ENCODE data around the gene C1QB.

Gene C1QB

DNA sequence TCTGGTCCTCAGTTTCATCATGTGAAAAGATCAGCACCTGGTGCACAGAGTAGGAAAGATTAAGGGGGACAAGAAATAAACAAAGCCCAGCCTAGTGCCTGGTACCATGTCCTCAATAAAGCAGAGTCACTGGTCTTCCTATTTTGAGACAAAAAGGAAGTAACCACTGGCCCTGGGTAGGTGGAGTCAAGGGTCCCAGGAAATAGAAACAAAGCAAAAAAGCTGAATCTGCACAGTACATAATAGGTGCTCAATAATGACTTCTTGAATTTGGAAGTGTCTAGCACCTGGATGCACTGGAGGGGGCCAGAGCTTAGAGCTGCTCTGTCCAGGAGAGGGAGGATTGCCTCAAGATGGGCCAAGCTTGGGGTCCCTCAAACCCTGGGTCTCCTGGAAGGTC lies 55.7 kb downstream of the C1QB start:
- TF ChIP-seq, protein P1, sequence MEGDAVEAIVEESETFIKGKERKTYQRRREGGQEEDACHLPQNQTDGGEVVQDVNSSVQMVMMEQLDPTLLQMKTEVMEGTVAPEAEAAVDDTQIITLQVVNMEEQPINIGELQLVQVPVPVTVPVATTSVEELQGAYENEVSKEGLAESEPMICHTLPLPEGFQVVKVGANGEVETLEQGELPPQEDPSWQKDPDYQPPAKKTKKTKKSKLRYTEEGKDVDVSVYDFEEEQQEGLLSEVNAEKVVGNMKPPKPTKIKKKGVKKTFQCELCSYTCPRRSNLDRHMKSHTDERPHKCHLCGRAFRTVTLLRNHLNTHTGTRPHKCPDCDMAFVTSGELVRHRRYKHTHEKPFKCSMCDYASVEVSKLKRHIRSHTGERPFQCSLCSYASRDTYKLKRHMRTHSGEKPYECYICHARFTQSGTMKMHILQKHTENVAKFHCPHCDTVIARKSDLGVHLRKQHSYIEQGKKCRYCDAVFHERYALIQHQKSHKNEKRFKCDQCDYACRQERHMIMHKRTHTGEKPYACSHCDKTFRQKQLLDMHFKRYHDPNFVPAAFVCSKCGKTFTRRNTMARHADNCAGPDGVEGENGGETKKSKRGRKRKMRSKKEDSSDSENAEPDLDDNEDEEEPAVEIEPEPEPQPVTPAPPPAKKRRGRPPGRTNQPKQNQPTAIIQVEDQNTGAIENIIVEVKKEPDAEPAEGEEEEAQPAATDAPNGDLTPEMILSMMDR (IDR thresholded peaks at IDR 0.05; ENCODE audit: low read depth, low read length, missing control alignments): no peak
- H3K4me3 ChIP-seq (ENCODE audit: low read depth, low read length): no peak overlapping the region
- in situ Hi-C loops (cut with HindIII; ENCODE audit: low sequenced_read_pairs): loop anchor here (5.0 to 25.0 kb wide), 2 partner anchors 49 to 179 kb away; no protein-coding TSS in a partner anchor
- DNase-seq (ENCODE audit: low read depth): no peak

DNA sequence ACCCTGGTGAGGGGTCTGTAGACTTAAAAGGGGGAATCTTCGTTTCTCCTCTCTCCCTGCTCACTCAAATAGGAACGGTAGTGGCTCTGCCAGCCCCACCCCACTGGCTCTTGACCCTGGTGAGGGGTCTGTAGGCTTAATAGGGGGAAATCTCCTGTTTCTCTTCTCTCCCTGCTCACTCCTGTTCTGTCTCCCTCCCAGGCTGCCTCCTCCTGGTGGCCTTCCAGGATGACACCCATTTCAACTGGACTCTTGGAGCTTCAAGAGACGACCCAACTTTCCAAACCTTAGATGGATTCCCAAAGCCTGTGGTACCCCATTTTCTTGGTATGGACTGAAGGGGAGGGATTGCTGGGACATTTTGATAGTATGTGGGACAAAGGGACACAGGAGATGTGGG lies 56.2 kb downstream of the C1QB start:
- DNase-seq (ENCODE audit: low read depth): no peak
- in situ Hi-C loops (cut with HindIII; ENCODE audit: low sequenced_read_pairs): loop anchor here (5.0 to 25.0 kb wide), 2 partner anchors 48 to 178 kb away; no protein-coding TSS in a partner anchor
- H3K4me3 ChIP-seq (ENCODE audit: low read depth, low read length): no peak overlapping the region
- TF ChIP-seq, protein P1 (IDR thresholded peaks at IDR 0.05; ENCODE audit: low read depth, low read length, missing control alignments): peak; percentile 9

DNA sequence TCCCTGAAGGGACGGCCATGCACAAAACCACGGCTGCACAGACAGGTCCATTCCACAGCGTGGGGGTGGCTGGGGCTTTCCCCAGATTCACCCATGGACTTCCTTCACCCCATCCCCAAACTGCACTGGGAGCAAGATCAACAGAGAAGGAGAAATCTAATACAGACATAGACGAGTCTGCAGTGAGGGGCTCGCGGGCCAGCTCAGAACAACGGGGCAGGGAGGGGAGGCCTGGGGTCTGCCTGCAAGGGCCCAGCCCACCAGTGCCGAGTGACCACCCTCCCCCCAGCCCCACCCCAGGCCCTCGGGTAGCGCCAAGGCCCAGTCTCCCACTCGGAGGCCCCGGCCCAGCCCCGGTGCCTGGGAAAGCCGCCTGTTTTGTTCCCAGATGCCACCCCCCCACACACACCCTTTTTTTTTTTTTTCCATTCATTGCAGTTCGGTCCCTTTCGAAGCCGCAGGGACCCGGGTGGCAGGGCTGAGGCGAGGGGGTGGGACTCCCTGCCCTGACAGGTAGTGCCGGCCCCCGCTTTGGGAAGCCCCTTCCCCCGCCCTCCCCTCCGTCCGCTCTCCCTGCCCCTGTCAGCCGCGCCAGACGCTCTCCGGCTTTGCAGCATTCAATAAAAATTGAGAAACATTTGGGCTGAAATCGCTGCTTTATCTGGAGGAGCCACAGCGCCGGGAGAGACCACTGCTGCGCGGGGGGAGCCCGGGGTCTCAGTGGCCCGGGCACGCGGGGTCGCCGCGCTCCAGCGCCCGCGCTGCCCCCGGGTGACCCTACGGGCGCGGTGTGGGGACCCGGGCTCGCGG lies 57.1 kb downstream of the C1QB start:
- in situ Hi-C loops (cut with HindIII; ENCODE audit: low sequenced_read_pairs): loop anchor here (5.0 to 25.0 kb wide), 2 partner anchors 47 to 177 kb away; no protein-coding TSS in a partner anchor
- peak overlapping the region; percentile 55 for H3K4me3 ChIP-seq (ENCODE audit: low read depth, low read length)

DNA sequence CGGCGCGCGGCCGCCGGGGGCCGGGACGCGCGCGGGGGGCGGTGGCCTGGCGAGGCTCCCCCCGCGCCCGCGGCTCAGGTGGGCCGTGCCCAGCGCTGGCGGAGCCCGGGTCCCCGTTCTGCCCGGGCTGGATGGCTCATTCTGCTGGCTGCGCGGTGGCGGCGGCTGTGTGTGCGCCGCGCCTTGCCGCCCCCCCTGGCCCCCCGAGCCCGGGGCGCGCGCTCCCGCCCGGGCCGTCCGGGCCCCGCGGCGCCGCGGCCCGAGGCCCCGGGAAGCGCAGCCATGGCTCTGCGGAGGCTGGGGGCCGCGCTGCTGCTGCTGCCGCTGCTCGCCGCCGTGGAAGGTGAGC lies 57.6 kb downstream of the C1QB start, which contains the start of gene EPHB2:
Gene EPHB2, plus strand, starts transcription at position 139 of the 349 bp plus-strand sequence. Its CDS starts 144 bp downstream, at position 283.
- no peak for DNase-seq (ENCODE audit: low read depth)
- peak within 1 kb of the TSS; percentile 55 for H3K4me3 ChIP-seq (ENCODE audit: low read depth, low read length)
- in situ Hi-C loops (cut with HindIII; ENCODE audit: low sequenced_read_pairs): loop anchor here (25.0 kb wide), 1 partner anchor 177 kb away; no protein-coding TSS in a partner anchor
- TF ChIP-seq, protein P1 (IDR thresholded peaks at IDR 0.05; ENCODE audit: low read depth, low read length, missing control alignments): no peak

More for the DNA sequence above, 57.1 kb downstream of the C1QB start:
- TF ChIP-seq, protein P1 (IDR thresholded peaks at IDR 0.05; ENCODE audit: low read depth, low read length, missing control alignments): no peak
- DNase-seq (ENCODE audit: low read depth): peak; percentile 26

DNA sequence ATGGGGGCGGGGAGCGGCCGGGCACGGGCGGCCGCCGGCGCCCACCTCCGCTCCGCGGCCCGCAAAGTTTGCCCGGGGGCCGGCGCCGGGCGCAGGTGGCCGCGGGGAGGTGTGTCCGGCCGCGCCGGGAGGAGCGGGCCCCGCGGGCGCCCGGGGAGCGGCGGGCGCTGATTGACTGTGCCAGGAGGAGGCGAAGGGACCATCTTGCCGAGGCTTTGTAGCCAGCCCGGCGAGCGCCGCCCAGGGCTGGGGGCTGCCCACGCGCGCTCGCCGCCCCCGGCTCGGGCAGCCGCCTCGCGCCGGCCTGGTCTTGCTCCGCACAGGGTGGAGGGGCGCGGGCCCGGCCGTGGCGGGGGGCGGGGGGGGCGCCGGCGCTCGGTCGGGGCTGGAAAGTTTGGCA lies 58.0 kb downstream of the C1QB start:
- DNase-seq (ENCODE audit: low read depth): no peak
- TF ChIP-seq, protein P1 (IDR thresholded peaks at IDR 0.05; ENCODE audit: low read depth, low read length, missing control alignments): no peak
- in situ Hi-C loops (cut with HindIII; ENCODE audit: low sequenced_read_pairs): loop anchor here (25.0 kb wide), 1 partner anchor 176 kb away; no protein-coding TSS in a partner anchor
- H3K4me3 ChIP-seq (ENCODE audit: low read depth, low read length): peak overlapping the region; percentile 55

All from astrocyte of the cerebellum (primary cell).